ENCODE data around the gene WWC1. TPM values are rescaled to one million over a fixed set of nuclear protein-coding genes. Genes with fewer than 3 reads are reported as not detected.
A peak's percentile ranks its signal among the peaks of the same experiment; 100 is the strongest.

The WWC1 gene
- 10 to 100 TPM; 22.8 to 65.1 (median 37.9) TPM for polyA plus RNA-seq
- long read RNA-seq, donor 1, transcript WWC1-205 (2 exons, 543 nt), result major isoform, 7 of 7 reads
- long read RNA-seq, donor 1, partial matches to known transcripts, result 0 of 7 reads
- long read RNA-seq, donor 1, other reads (novel, unspliced or antisense), result 0 of 7 reads
- long read RNA-seq, donor 2, full-length matches to known transcripts, result 6 of 6 reads
- long read RNA-seq, donor 2, partial matches to known transcripts, result 0 of 6 reads
- long read RNA-seq, donor 2, other reads (novel, unspliced or antisense), result 0 of 6 reads
- long read RNA-seq, donor 3, transcript WWC1-205 (2 exons, 543 nt), result major isoform, 8 of 8 reads
- long read RNA-seq, donor 3, partial matches to known transcripts, result 0 of 8 reads
- long read RNA-seq, donor 3, other reads (novel, unspliced or antisense), result 0 of 8 reads
- long read RNA-seq, donor 4, result 0 reads
- long read RNA-seq, donor 5, transcript WWC1-205 (2 exons, 543 nt), result major isoform, 5 of 5 reads
- long read RNA-seq, donor 5, partial matches to known transcripts, result 0 of 5 reads
- long read RNA-seq, donor 5, other reads (novel, unspliced or antisense), result 0 of 5 reads
- long read RNA-seq, donor 6, transcript WWC1-205 (2 exons, 543 nt), result major isoform, 12 of 12 reads
- long read RNA-seq, donor 6, partial matches to known transcripts, result 0 of 12 reads
- long read RNA-seq, donor 6, other reads (novel, unspliced or antisense), result 0 of 12 reads
- long read RNA-seq, donor 7, partial matches to known transcripts, result 0 of 3 reads
- long read RNA-seq, donor 7, other reads (novel, unspliced or antisense), result 0 of 3 reads
- long read RNA-seq, donor 8, partial matches to known transcripts, result 0 of 1 reads
- long read RNA-seq, donor 8, other reads (novel, unspliced or antisense), result 0 of 1 reads
- long read RNA-seq, donor 9, full-length matches to known transcripts, result 3 of 3 reads
- long read RNA-seq, donor 9, partial matches to known transcripts, result 0 of 3 reads
- long read RNA-seq, donor 9, other reads (novel, unspliced or antisense), result 0 of 3 reads
- long read RNA-seq, donor 10, full-length matches to known transcripts, result 11 of 11 reads
- long read RNA-seq, donor 10, partial matches to known transcripts, result 0 of 11 reads
- long read RNA-seq, donor 10, other reads (novel, unspliced or antisense), result 0 of 11 reads

DNA sequence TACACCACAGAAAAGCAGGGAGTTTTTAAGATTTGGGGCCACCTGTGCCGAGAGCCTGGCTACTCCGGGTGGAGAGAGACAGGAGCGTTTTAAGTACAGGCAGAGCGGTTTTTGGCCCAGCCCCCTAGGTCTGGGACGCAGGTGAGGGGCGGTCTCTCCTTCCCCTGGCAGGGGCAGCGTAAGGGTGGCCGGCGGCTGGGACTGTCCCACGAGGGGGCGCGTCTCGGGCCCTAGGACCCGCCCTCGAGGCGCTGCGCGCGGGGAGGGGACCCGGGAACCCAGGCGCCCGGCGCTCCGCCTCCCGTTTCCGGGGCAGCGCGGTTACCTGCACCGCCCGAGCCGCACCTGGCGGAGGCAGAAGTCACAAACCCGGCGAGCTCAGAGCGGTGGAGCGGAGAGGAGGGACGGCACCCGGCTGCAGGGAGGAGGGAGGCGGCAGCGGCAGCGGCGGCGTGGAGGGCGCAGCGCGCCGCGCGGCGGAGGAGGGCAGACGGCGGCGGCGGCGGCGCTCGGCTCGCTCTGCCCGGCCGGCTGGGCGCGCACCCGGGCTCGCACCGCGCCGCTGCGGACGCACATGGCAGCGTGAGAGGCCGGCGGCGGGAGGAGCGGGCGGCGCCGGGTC lies at the start of gene WWC1:
Gene WWC1, plus strand, starts transcription at position 304 of the 622 bp plus-strand sequence. CDS start 508 bp downstream, outside the sequence.
- Histone ChIP-seq H3K27ac (ENCODE audit: low read depth in 1 of 3, low read length in 2 of 3) (peak within 1 kb of the TSS; percentile 47 to 86 (median 84)), H3K9me3 (ENCODE audit: control insufficient read depth in 2 of 2, insufficient read depth in 1 of 2, low read depth in 1 of 2, low read length in 1 of 2) (no peaks in the 10 kb centered on the region), H3K4me1 (ENCODE audit: control insufficient read depth in 3 of 3, insufficient read depth in 2 of 3, low read depth in 1 of 3, low read length in 2 of 3) (peaks cover 0 to 44% (median 0%) of the 10 kb centered on the region in 3 donors), H3K36me3 (ENCODE audit: control insufficient read depth in 3 of 3, insufficient read depth in 2 of 3, low read depth in 1 of 3, low read length in 3 of 3) (peaks cover 0 to 6% (median 0%) of the 10 kb centered on the region in 3 donors), H3K27me3 (ENCODE audit: control insufficient read depth in 3 of 3, insufficient read depth in 3 of 3, low read length in 3 of 3) (peaks cover 0 to 8% (median 0%) of the 10 kb centered on the region in 3 donors), H3K4me3 (ENCODE audit: low read depth in 1 of 3, low read length in 3 of 3) (peak within 1 kb of the TSS; percentile 49 to 89 (median 65))
- DNase-seq (peak; percentile 89 to 94), FAIRE-seq (no peak)
- 0 to 1% (median 0%) methylated on average over 26 to 77 of the region's 77 CpGs for WGBS, 3 donors

GRCh38 chr5:168244838-168245559 lies 46.4 kb upstream of the WWC1 start:
- Histone ChIP-seq H3K27me3 (ENCODE audit: control insufficient read depth in 3 of 3, insufficient read depth in 3 of 3, low read length in 3 of 3) (no peaks in the 10 kb centered on the region), H3K9me3 (ENCODE audit: control insufficient read depth in 2 of 2, insufficient read depth in 1 of 2, low read depth in 1 of 2, low read length in 1 of 2) (peaks cover 0 to 3% of the 10 kb centered on the region in 2 donors), H3K4me1 (ENCODE audit: control insufficient read depth in 3 of 3, insufficient read depth in 2 of 3, low read depth in 1 of 3, low read length in 2 of 3) (no peaks in the 10 kb centered on the region), H3K27ac (ENCODE audit: low read depth in 1 of 3, low read length in 2 of 3) (no peak overlapping the region), H3K4me3 (ENCODE audit: low read depth in 1 of 3, low read length in 3 of 3) (no peak overlapping the region), H3K36me3 (ENCODE audit: control insufficient read depth in 3 of 3, insufficient read depth in 2 of 3, low read depth in 1 of 3, low read length in 3 of 3) (no peaks in the 10 kb centered on the region)
- DNase-seq (no peak), FAIRE-seq (no peak)
- 80 to 85% (median 84%) methylated on average over 13 of the region's 13 CpGs for WGBS, 3 donors

DNA sequence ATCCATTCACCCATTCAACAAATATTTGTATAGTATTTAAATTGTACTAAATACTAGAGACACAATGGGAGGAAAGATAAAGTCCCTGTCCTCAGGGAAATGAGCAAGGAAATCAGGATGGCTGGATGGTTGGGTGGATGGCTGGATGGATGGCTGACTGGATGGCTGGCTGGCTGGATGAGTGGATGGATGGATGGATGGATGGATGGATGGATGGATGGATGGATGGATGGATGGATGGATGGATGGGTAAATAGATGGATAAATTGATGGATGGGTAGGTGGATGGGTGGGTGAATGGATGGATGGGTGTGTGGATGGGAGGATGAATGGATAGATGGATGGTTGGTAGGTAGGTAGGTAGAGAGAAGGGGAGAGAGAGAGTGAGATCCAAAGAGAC lies 41.5 kb upstream of the WWC1 start:
- Histone ChIP-seq H3K4me1 (ENCODE audit: control insufficient read depth in 3 of 3, insufficient read depth in 2 of 3, low read depth in 1 of 3, low read length in 2 of 3) (no peaks in the 10 kb centered on the region), H3K4me3 (ENCODE audit: low read depth in 1 of 3, low read length in 3 of 3) (no peak overlapping the region), H3K36me3 (ENCODE audit: control insufficient read depth in 3 of 3, insufficient read depth in 2 of 3, low read depth in 1 of 3, low read length in 3 of 3) (no peaks in the 10 kb centered on the region), H3K27ac (ENCODE audit: low read depth in 1 of 3, low read length in 2 of 3) (no peak overlapping the region), H3K9me3 (ENCODE audit: control insufficient read depth in 2 of 2, insufficient read depth in 1 of 2, low read depth in 1 of 2, low read length in 1 of 2) (peaks cover 0 to 3% of the 10 kb centered on the region in 2 donors), H3K27me3 (ENCODE audit: control insufficient read depth in 3 of 3, insufficient read depth in 3 of 3, low read length in 3 of 3) (no peaks in the 10 kb centered on the region)
- no peak for DNase-seq
- FAIRE-seq, result no peak

- FAIRE-seq, result no peak
Observed at GRCh38 chr5:168251259-168251658, 40.2 kb upstream of the WWC1 start.

GRCh38 chr5:168254013-168254693 lies 37.3 kb upstream of the WWC1 start:
- H3K27ac ChIP-seq (ENCODE audit: low read depth in 1 of 3, low read length in 2 of 3), result no peak overlapping the region
- H3K9me3 ChIP-seq (ENCODE audit: control insufficient read depth in 2 of 2, insufficient read depth in 1 of 2, low read depth in 1 of 2, low read length in 1 of 2), result no peaks in the 10 kb centered on the region
- no peaks in the 10 kb centered on the region for H3K4me1 ChIP-seq (ENCODE audit: control insufficient read depth in 3 of 3, insufficient read depth in 2 of 3, low read depth in 1 of 3, low read length in 2 of 3)
- H3K27me3 ChIP-seq (ENCODE audit: control insufficient read depth in 3 of 3, insufficient read depth in 3 of 3, low read length in 3 of 3), result no peaks in the 10 kb centered on the region
- WGBS, 3 donors, result 71 to 83% (median 79%) methylated on average over 9 of the region's 9 CpGs
- no peak overlapping the region for H3K4me3 ChIP-seq (ENCODE audit: low read depth in 1 of 3, low read length in 3 of 3)
- no peak for FAIRE-seq
- H3K36me3 ChIP-seq (ENCODE audit: control insufficient read depth in 3 of 3, insufficient read depth in 2 of 3, low read depth in 1 of 3, low read length in 3 of 3), result no peaks in the 10 kb centered on the region
- no peak for DNase-seq

More at GRCh38 chr5:168251259-168251658, 40.2 kb upstream of the WWC1 start:
- no peak overlapping the region for H3K27ac ChIP-seq (ENCODE audit: low read depth in 1 of 3, low read length in 2 of 3)
- H3K4me3 ChIP-seq (ENCODE audit: low read depth in 1 of 3, low read length in 3 of 3), result no peak overlapping the region
- H3K36me3 ChIP-seq (ENCODE audit: control insufficient read depth in 3 of 3, insufficient read depth in 2 of 3, low read depth in 1 of 3, low read length in 3 of 3), result no peaks in the 10 kb centered on the region
- peaks cover 0 to 3% of the 10 kb centered on the region in 2 donors for H3K9me3 ChIP-seq (ENCODE audit: control insufficient read depth in 2 of 2, insufficient read depth in 1 of 2, low read depth in 1 of 2, low read length in 1 of 2)
- 69 to 87% (median 79%) methylated on average over 7 of the region's 7 CpGs for WGBS, 3 donors
- no peak for DNase-seq
- H3K27me3 ChIP-seq (ENCODE audit: control insufficient read depth in 3 of 3, insufficient read depth in 3 of 3, low read length in 3 of 3), result no peaks in the 10 kb centered on the region
- no peaks in the 10 kb centered on the region for H3K4me1 ChIP-seq (ENCODE audit: control insufficient read depth in 3 of 3, insufficient read depth in 2 of 3, low read depth in 1 of 3, low read length in 2 of 3)

GRCh38 chr5:168260353-168261226 lies 30.9 kb upstream of the WWC1 start:
- DNase-seq (peak; percentile 77 to 83), FAIRE-seq (no peak)
- H3K4me3 ChIP-seq (ENCODE audit: low read depth in 1 of 3, low read length in 3 of 3), result no peak overlapping the region
- WGBS, 3 donors, result 23 to 59% (median 45%) methylated on average over 15 of the region's 15 CpGs
- H3K27me3 ChIP-seq (ENCODE audit: control insufficient read depth in 3 of 3, insufficient read depth in 3 of 3, low read length in 3 of 3), result no peaks in the 10 kb centered on the region
- H3K27ac ChIP-seq (ENCODE audit: low read depth in 1 of 3, low read length in 2 of 3), result peak overlapping the region in 1 of 3 donors; percentile 46
- peaks cover 0 to 19% (median 0%) of the 10 kb centered on the region in 3 donors for H3K4me1 ChIP-seq (ENCODE audit: control insufficient read depth in 3 of 3, insufficient read depth in 2 of 3, low read depth in 1 of 3, low read length in 2 of 3)
- no peaks in the 10 kb centered on the region for H3K9me3 ChIP-seq (ENCODE audit: control insufficient read depth in 2 of 2, insufficient read depth in 1 of 2, low read depth in 1 of 2, low read length in 1 of 2)
- H3K36me3 ChIP-seq (ENCODE audit: control insufficient read depth in 3 of 3, insufficient read depth in 2 of 3, low read depth in 1 of 3, low read length in 3 of 3), result no peaks in the 10 kb centered on the region

- no peak for FAIRE-seq
- Histone ChIP-seq H3K27me3 (ENCODE audit: control insufficient read depth in 3 of 3, insufficient read depth in 3 of 3, low read length in 3 of 3) (no peaks in the 10 kb centered on the region), H3K4me1 (ENCODE audit: control insufficient read depth in 3 of 3, insufficient read depth in 2 of 3, low read depth in 1 of 3, low read length in 2 of 3) (peaks cover 0 to 19% (median 0%) of the 10 kb centered on the region in 3 donors), H3K36me3 (ENCODE audit: control insufficient read depth in 3 of 3, insufficient read depth in 2 of 3, low read depth in 1 of 3, low read length in 3 of 3) (no peaks in the 10 kb centered on the region), H3K9me3 (ENCODE audit: control insufficient read depth in 2 of 2, insufficient read depth in 1 of 2, low read depth in 1 of 2, low read length in 1 of 2) (no peaks in the 10 kb centered on the region), H3K27ac (ENCODE audit: low read depth in 1 of 3, low read length in 2 of 3) (peak overlapping the region in 1 of 3 donors; percentile 46), H3K4me3 (ENCODE audit: low read depth in 1 of 3, low read length in 3 of 3) (no peak overlapping the region)
- 36 to 61% (median 39%) methylated on average over 3 of the region's 3 CpGs for WGBS, 3 donors
- no peak for DNase-seq
Observed at GRCh38 chr5:168261227-168261571, 30.2 kb upstream of the WWC1 start.

Measured in small intestine (tissue), 16 donors.